ENCODE data around the gene RPP21.
"Not testable (repeated sequence)": the region's sequence is repeated elsewhere in the genome, so short reads cannot be mapped to it uniquely, and the experiment has no call there.

The RPP21 gene

DNA sequence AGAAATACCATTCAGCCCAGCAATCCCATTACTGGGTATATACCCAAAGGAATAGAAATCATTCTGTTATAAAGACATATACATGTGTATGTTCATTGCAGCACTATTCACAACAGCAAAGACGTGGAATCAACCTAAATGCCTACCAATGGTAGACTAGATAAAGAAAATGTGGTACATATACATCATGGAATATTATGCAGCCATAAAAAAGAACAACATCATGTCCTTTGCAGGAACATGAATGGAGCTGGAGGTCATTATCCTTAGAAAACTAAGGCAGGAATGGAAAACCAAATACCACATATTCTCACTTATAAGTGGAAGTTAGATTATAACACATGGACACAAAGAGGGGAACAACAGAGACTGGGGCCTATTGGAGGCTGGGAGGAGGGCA, 24.3 kb downstream of the RPP21 start:
- DNase-seq (ENCODE audit: extremely low read depth in 1 of 2, low read depth in 1 of 2) = not testable (repeated sequence)

DNA sequence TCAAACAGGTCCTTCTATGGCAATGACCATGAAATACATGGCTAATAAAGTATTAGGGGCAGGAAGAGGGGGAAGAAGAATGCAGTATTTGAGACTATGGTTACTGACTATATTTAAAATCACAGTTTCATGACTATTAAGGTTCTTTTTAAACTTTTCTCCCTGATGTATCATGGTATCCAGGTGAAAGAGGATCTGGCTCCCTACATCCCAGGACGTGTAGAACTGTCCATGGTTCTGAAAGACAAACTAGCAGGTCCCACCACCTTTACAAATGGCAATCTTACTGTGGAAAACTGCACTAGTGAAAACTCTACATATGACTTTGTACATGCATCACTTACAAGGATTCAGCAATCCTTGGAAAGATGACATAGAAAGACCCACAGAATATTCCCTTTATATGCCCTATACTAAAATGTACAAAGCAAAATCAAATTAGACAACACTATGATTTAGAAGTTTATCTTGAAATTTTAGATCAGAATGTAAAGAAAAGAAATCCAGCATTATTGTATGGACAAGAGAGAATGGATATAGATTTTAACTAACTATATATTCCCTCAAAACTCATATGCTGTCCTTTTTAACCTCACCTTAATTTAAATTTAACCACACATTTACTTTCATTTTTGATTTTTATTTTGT, 33.5 kb downstream of the RPP21 start:
- DNase-seq (ENCODE audit: extremely low read depth in 1 of 2, low read depth in 1 of 2) = no peak

DNA sequence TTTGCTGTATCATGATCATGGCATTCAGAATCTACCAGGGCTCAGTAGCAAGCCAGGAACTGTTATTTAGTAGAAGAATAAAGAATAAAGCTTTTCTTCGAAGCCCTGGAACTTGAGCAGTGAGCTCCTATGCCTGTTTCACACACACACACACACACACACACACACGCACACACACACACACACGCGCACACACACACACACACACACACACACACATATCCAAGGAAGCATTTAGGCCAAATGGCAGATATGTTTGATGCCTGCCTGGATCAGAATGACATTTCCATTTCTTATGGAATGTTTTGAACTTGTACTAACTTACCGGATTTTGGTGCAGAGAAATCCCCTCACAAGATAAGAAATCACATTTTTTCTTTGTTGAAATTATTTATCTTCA, 35.5 kb downstream of the RPP21 start:
- DNase-seq (ENCODE audit: extremely low read depth in 1 of 2, low read depth in 1 of 2) = no peak

DNA sequence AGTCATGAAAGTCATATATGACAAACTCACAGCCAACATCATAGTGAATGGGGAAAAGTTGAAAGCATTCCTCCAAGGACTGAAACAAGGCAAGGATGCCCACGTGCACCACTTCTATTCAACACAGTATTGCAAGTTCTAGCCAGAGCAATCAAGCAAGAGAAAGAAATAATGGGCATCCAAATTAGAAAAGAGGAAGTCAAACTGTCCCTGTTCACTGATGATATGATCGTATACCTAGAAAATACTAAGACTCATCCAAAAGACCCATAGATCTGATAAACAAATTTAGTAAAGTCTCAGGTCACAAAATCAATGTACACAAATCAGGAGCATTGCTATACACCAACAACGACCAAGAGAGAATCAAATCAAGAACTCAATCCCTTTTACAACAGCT, 41.2 kb downstream of the RPP21 start:
- DNase-seq (ENCODE audit: extremely low read depth in 1 of 2, low read depth in 1 of 2) = no peak

DNA sequence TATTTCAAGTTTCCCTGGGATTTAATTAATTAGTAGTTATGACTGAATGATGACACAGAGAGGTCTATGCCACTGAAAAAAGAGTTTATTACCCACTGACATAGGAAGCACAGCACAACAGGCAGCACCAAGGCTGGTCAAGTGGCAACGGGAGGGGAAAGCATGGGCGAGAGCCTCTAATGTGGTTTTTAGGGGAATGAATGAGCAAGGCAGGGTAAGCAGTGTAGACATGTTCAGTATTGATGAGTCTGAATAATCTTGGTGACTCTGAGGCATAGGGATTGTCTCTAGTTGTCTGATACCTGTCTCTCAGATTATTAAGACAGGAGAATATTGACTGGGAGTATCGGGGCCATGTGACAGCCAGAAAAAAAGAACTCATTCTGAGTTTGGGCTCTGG, 46.3 kb downstream of the RPP21 start:
- DNase-seq (ENCODE audit: extremely low read depth in 1 of 2, low read depth in 1 of 2) = no peak

DNA sequence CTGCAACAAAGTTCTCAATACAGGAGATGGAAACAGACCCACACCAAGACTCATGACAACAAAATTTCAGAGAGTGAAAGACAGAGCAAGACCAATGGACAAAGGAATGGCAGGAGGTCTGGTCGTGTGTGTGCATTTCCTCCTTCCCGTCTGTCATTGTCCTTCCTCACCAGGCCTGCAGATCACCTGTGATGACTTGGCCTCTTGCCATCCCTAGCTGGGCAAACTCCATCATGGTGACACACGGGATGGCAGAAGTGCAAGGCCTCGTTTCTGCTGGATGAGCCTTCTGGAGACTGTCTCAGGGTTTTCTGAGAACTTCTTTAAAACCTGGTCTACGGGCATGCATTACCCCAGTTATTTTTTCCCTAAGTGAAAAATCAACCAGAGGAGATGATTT, 49.2 kb downstream of the RPP21 start:
- DNase-seq (ENCODE audit: extremely low read depth in 1 of 2, low read depth in 1 of 2) = no peak
